H1 (cell line): ENCODE measurements around the gene CWC27. TPM values are rescaled to one million over a fixed set of nuclear protein-coding genes. Genes with fewer than 3 reads are reported as not detected.

ENCODE experiments used
- CTCF ChIA-PET: fragments of 300-600 bp; sonication (Branson Sonifier 250); formaldehyde crosslinking; loops from one replicate; lab custom pipeline; 2021; ENCODE audit not compliant: partially characterized antibody; lab: Charles Lee
- POLR2A ChIA-PET: fragments of 300-600 bp; sonication (Branson Sonifier 250); formaldehyde crosslinking; loops from one replicate; lab custom pipeline; 2021; ENCODE audit warnings: inconsistent platforms; ENCODE audit not compliant: partially characterized antibody; lab: Charles Lee
- DNase-seq, 2 experiments: peaks; one replicate each; pipeline versions ENCODE4 v3.0.0 to v3.0.0-alpha.2; 2010 to 2022; ENCODE audit warnings: low spot score in 2 of 2, low read depth in 1 of 2, mixed read lengths in 1 of 2
- FAIRE-seq: peaks from 2 replicates; lab custom pipeline; 2011; peaks lifted over from hg19 to GRCh38; lab: Jason Lieb, UNC
- H2AFZ ChIP-seq: 2 replicates; pipeline ENCODE4 v1.8.1; 2012; ENCODE audit warnings: low read length, inconsistent platforms
- H2AK5ac ChIP-seq: 2 replicates; pipeline ENCODE4 v1.6.1; 2013; ENCODE audit warnings: low read depth, low read length
- H2BK120ac ChIP-seq: replicated peaks from 2 replicates; pipeline ENCODE3; 2013; ENCODE audit warnings: low read depth, low read length, inconsistent platforms
- H2BK12ac ChIP-seq: 2 replicates; pipeline ENCODE4 v1.6.1; 2013; ENCODE audit warnings: low read depth, low read length
- H2BK15ac ChIP-seq: 2 replicates; pipeline ENCODE4 v1.6.1; 2013; ENCODE audit warnings: low read length
- H2BK20ac ChIP-seq: 2 replicates; pipeline ENCODE4 v1.6.1; 2013; ENCODE audit warnings: low read length
- H2BK5ac ChIP-seq: 2 replicates; pipeline ENCODE4 v1.6.1; 2013; ENCODE audit warnings: low read depth, low read length
- H3K14ac ChIP-seq: 2 replicates; pipeline ENCODE4 v1.6.1; 2013; ENCODE audit warnings: inconsistent platforms; ENCODE audit not compliant: insufficient read length
- H3K18ac ChIP-seq: 2 replicates; pipeline ENCODE4 v1.6.1; 2013; ENCODE audit warnings: low read length; ENCODE audit errors: extremely low read depth
- H3K23ac ChIP-seq: 2 replicates; pipeline ENCODE4 v1.6.1; 2013; ENCODE audit warnings: inconsistent platforms; ENCODE audit not compliant: insufficient read length
- H3K23me2 ChIP-seq: 2 replicates; pipeline ENCODE4 v1.6.1; 2013; ENCODE audit warnings: low read depth, low read length
- H3K27ac ChIP-seq: 2 replicates; pipeline ENCODE4 v1.6.1; 2011; ENCODE audit warnings: low read depth, low read length, inconsistent platforms
- H3K27me3 ChIP-seq, 4 experiments: replicated peaks in 1 of 4; 1 replicate in 1 of 4; 2 replicates in 3 of 4; pipeline versions ENCODE4 v1.6.1 to v1.8.1; 2011 to 2013; ENCODE audit warnings: low read length in 3 of 4, mild to moderate bottlenecking in 3 of 4, inconsistent platforms in 2 of 4, mixed read lengths in 2 of 4, moderate library complexity in 1 of 4; ENCODE audit not compliant: control insufficient read depth in 3 of 4, insufficient read depth in 3 of 4; ENCODE audit errors: extremely low read depth in 1 of 4
- H3K36me3 ChIP-seq, 4 experiments: 2 replicates each; pipeline versions ENCODE4 v1.6.1 to v1.8.1; 2011 to 2013; ENCODE audit warnings: mild to moderate bottlenecking in 4 of 4, low read length in 3 of 4, moderate library complexity in 2 of 4, control low read depth in 1 of 4, inconsistent platforms in 1 of 4; ENCODE audit not compliant: insufficient read depth in 4 of 4, control insufficient read depth in 2 of 4
- H3K4ac ChIP-seq: replicated peaks from 2 replicates; pipeline ENCODE3; 2013; ENCODE audit warnings: low read length, low read depth, mixed read lengths, inconsistent platforms; ENCODE audit not compliant: insufficient read length
- H3K4me1 ChIP-seq, 4 experiments: replicated peaks in 1 of 4; 1 replicate in 1 of 4; 2 replicates in 3 of 4; pipeline versions ENCODE4 v1.6.1 to v1.8.1; 2011 to 2013; ENCODE audit warnings: low read length in 3 of 4, inconsistent platforms in 2 of 4, mixed read lengths in 1 of 4; ENCODE audit not compliant: insufficient read depth in 4 of 4, control insufficient read depth in 3 of 4
- H3K4me2 ChIP-seq, 2 experiments: 2 replicates each; pipeline versions ENCODE4 v1.6.1 to v1.8.1; 2011 to 2013; ENCODE audit warnings: low read depth in 2 of 2, low read length in 2 of 2, control low read depth in 1 of 2, inconsistent platforms in 1 of 2, mild to moderate bottlenecking in 1 of 2; ENCODE audit not compliant: insufficient read depth in 1 of 2
- H3K4me3 ChIP-seq, 4 experiments: fragments of 200-600, 300-600 bp in 1 of 4; sonication (generic), shearing (Covaris generic), sonication (Bioruptor Twin) in 1 of 4; 2 replicates each; pipeline versions ENCODE4 v1.5.1 to v1.8.1; 2011 to 2016; ENCODE audit warnings: low read length in 4 of 4, low read depth in 3 of 4, control low read depth in 2 of 4, inconsistent platforms in 2 of 4, mild to moderate bottlenecking in 2 of 4, mixed read lengths in 1 of 4, moderate library complexity in 1 of 4; ENCODE audit not compliant: insufficient read depth in 2 of 4; ENCODE audit errors: extremely low read depth in 1 of 4
- H3K56ac ChIP-seq: replicated peaks from 2 replicates; pipeline ENCODE3; 2013; ENCODE audit warnings: low read depth, mild to moderate bottlenecking, mixed read lengths, low read length, inconsistent platforms; ENCODE audit not compliant: insufficient read length
- H3K79me1 ChIP-seq: 2 replicates; pipeline ENCODE4 v1.6.1; 2013; ENCODE audit warnings: low read depth, low read length, control low read depth
- H3K79me2 ChIP-seq, 2 experiments: 2 replicates each; pipeline versions ENCODE4 v1.6.1 to v1.8.1; 2012 to 2013; ENCODE audit warnings: low read length in 2 of 2, mild to moderate bottlenecking in 2 of 2, inconsistent platforms in 1 of 2; ENCODE audit not compliant: insufficient read depth in 2 of 2, control insufficient read depth in 1 of 2
- H3K9ac ChIP-seq, 4 experiments: replicated peaks in 1 of 4; 1 replicate in 1 of 4; 2 replicates in 3 of 4; pipeline versions ENCODE4 v1.6.1 to v1.8.1; 2011 to 2013; ENCODE audit warnings: low read depth in 3 of 4, low read length in 3 of 4, control low read depth in 2 of 4, mild to moderate bottlenecking in 2 of 4, moderate library complexity in 2 of 4, inconsistent platforms in 1 of 4; ENCODE audit errors: extremely low read depth in 1 of 4
- H3K9me3 ChIP-seq, 2 experiments: 2 replicates each; pipeline versions ENCODE4 v1.6.1 to v1.8.1; 2012 to 2013; ENCODE audit warnings: mild to moderate bottlenecking in 2 of 2, moderate library complexity in 2 of 2, control low read depth in 1 of 2, inconsistent platforms in 1 of 2, low read depth in 1 of 2, low read length in 1 of 2, mixed read lengths in 1 of 2; ENCODE audit not compliant: insufficient read depth in 2 of 2
- H4K20me1 ChIP-seq, 2 experiments: replicated peaks in 1 of 2; 2 replicates each; pipeline versions ENCODE3 to v1.8.1; 2011 to 2013; ENCODE audit warnings: inconsistent platforms in 2 of 2, low read length in 2 of 2, mild to moderate bottlenecking in 1 of 2; ENCODE audit not compliant: insufficient read depth in 2 of 2, control insufficient read depth in 1 of 2
- H4K5ac ChIP-seq: 2 replicates; pipeline ENCODE4 v1.6.1; 2013; ENCODE audit warnings: low read length, low read depth, mixed read lengths, inconsistent platforms; ENCODE audit not compliant: insufficient read length
- H4K8ac ChIP-seq: 2 replicates; pipeline ENCODE4 v1.8.0; 2013; ENCODE audit warnings: mild to moderate bottlenecking, moderate library complexity, low read length, inconsistent platforms; ENCODE audit not compliant: insufficient read depth; ENCODE audit errors: extremely low read depth
- H4K91ac ChIP-seq: replicated peaks from 2 replicates; pipeline ENCODE3; 2013; ENCODE audit warnings: low read length, mixed read lengths, inconsistent platforms; ENCODE audit not compliant: insufficient read length
- ASH2L ChIP-seq: fragments of 200-600, 300-600 bp; sonication (generic); IDR thresholded peaks from one replicate; pipeline ENCODE4 v1.7.1; 2017; ENCODE audit warnings: low read length
- ATF2 ChIP-seq: IDR thresholded peaks from 2 replicates; pipeline ENCODE4 v1.6.1; 2012; ENCODE audit warnings: low read length, inconsistent platforms
- CBX8 ChIP-seq: fragments of 300-800, 300-1000 bp; sonication (generic); IDR thresholded peaks from 2 replicates; pipeline ENCODE4 v1.7.1; 2016; ENCODE audit warnings: low read depth, low read length, borderline replicate concordance
- EP300 ChIP-seq, 2 experiments: IDR thresholded peaks; 1 replicate in 1 of 2; 2 replicates in 1 of 2; pipeline ENCODE4 v1.6.1; 2011 to 2012; ENCODE audit warnings: low read depth in 2 of 2, low read length in 2 of 2, mild to moderate bottlenecking in 2 of 2, borderline replicate concordance in 1 of 2, inconsistent platforms in 1 of 2, moderate library complexity in 1 of 2
- EZH2 ChIP-seq: fragments of 200-600 bp; sonication (generic); IDR thresholded peaks from 2 replicates; pipeline ENCODE4 v1.7.1; 2012; ENCODE audit warnings: low read depth, mild to moderate bottlenecking, moderate library complexity, low read length, inconsistent platforms; ENCODE audit not compliant: severe bottlenecking
- FOSL1 ChIP-seq: IDR thresholded peaks from 2 replicates; pipeline ENCODE4 v1.6.1; 2011; ENCODE audit warnings: mild to moderate bottlenecking, low read depth, low read length, moderate library complexity; ENCODE audit not compliant: insufficient read depth
- HDAC2 ChIP-seq, 2 experiments: fragments of 300-600 bp in 1 of 2; sonication (generic) in 1 of 2; IDR thresholded peaks; 2 replicates each; pipeline ENCODE4 v1.6.1; 2011 to 2012; ENCODE audit warnings: low read depth in 2 of 2, low read length in 2 of 2, mild to moderate bottlenecking in 2 of 2, moderate library complexity in 2 of 2, borderline replicate concordance in 1 of 2, inconsistent platforms in 1 of 2
- POLR2A ChIP-seq, 2 experiments: IDR thresholded peaks; 1 replicate in 1 of 2; 2 replicates in 1 of 2; pipeline ENCODE4 v1.6.1; 2011; ENCODE audit warnings: low read depth in 2 of 2, low read length in 2 of 2, mild to moderate bottlenecking in 2 of 2; ENCODE audit errors: control extremely low read depth in 1 of 2
- RBBP5 ChIP-seq: IDR thresholded peaks from 2 replicates; pipeline ENCODE4 v1.7.1; 2012; ENCODE audit warnings: low read depth, mild to moderate bottlenecking, inconsistent platforms, low read length, moderate library complexity, borderline replicate concordance
- RXRA ChIP-seq: IDR thresholded peaks from 2 replicates; pipeline ENCODE4 v1.6.1; 2011; ENCODE audit warnings: low read depth, mild to moderate bottlenecking, low read length, moderate library complexity; ENCODE audit not compliant: insufficient read depth
- SIRT6 ChIP-seq: IDR thresholded peaks from one replicate; pipeline ENCODE4 v1.7.1; 2012; ENCODE audit warnings: low read length, inconsistent platforms
- SP1 ChIP-seq: IDR thresholded peaks from 2 replicates; pipeline ENCODE4 v1.6.1; 2011; ENCODE audit warnings: low read depth, low read length
- TAF7 ChIP-seq: optimal IDR thresholded peaks from 2 replicates; pipeline ENCODE3; 2011; ENCODE audit warnings: low read depth, mild to moderate bottlenecking, inconsistent platforms, low read length, moderate library complexity, borderline replicate concordance
- polyA plus RNA-seq, 7 experiments: library from polyadenylated mRNA; depleted of rRNA in 3 of 7; stranded (reverse) in 5 of 7; unstranded in 2 of 7; fragments of >200 nt in 5 of 7; fragments of 200-250 nt in 2 of 7; gene quantifications; 1 replicate in 5 of 7; 2 replicates in 1 of 7; 4 replicates in 1 of 7; pipeline versions ENCODE4 v1.2.1 to v1.2.3, GENCODE V29; 2011 to 2013; ENCODE audit warnings: missing spikeins in 2 of 7, mixed read lengths in 2 of 7
- total RNA-seq: library from RNA; stranded (reverse); fragmentation: NEBNext Ultra II Directional; extraction: Animal tissue kit (Norgen Biotek cat#: 25700); gene quantifications from 2 replicates; pipeline ENCODE4 v1.2.1, GENCODE V29; 2021

The CWC27 gene
- total and polyA plus RNA-seq, 2 of the 8 experiments (the other 6 are each of a cell fraction or from before 2014, with no cell fraction given): 24.9 to 43.4 TPM

DNA sequence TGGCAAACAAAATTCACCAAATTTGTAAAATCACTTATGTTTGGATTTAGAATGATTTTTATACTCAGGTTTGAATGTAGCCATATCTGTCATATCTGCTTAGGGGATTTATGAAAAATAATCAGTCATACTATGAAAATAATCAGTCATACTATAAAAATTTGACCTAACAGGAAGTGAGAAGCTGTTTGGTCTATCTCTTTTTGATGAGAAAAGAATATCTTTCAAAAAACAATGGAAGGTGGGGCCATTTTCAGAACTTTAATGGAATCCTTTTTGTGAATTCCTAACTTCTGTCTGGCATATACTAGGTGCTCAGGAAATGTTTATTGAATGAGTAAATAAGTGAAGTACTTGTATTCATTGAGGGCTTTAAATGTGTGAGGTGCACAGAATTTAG is 70.1 kb downstream of the CWC27 start:
- FAIRE-seq (no peak), DNase-seq (no peak)
- H3K9me3 ChIP-seq: 0 out of 4 replicates have a peak, but pooled peaks cover 0 to 2% of the 10 kb centered on the region in 2 experiments
- no peak overlapping the region for H2AK5ac ChIP-seq
- no peaks in the 10 kb centered on the region for H3K27me3 ChIP-seq
- peaks cover 0 to 3% (median 1%) of the 10 kb centered on the region in 4 experiments; a peak in 2 of 8 replicates for H3K36me3 ChIP-seq
- ChIA-PET POLR2A (interaction anchor here (0.5 kb wide), 1 partner anchor 9 kb away, joined by 4 read pairs; no protein-coding TSS in a partner anchor), CTCF (no interaction called here)
- H2BK15ac ChIP-seq: no peak overlapping the region
- H2AFZ ChIP-seq: no peak overlapping the region
- no peaks in the 10 kb centered on the region for H3K79me2 ChIP-seq
- H2BK12ac ChIP-seq: no peak overlapping the region
- H2BK20ac ChIP-seq: no peak overlapping the region
- H2BK120ac ChIP-seq: no peak overlapping the region
- H3K9ac ChIP-seq: no peak overlapping the region
- no peak overlapping the region for H3K18ac ChIP-seq
- no peak overlapping the region for H3K4me3 ChIP-seq
- no peak overlapping the region for H4K91ac ChIP-seq
- H4K20me1 ChIP-seq: no peaks in the 10 kb centered on the region
- no peak overlapping the region for H3K23ac ChIP-seq
- H3K4me1 ChIP-seq: no peaks in the 10 kb centered on the region; a peak in 1 of 7 replicates
- H3K4me2 ChIP-seq: no peak overlapping the region
- no peak overlapping the region for H3K56ac ChIP-seq
- no peak overlapping the region for H3K27ac ChIP-seq
- no peaks in the 10 kb centered on the region for H3K79me1 ChIP-seq
- no peak overlapping the region for H4K8ac ChIP-seq
- no peak overlapping the region for H2BK5ac ChIP-seq
- H3K14ac ChIP-seq: no peak overlapping the region
- H3K23me2 ChIP-seq: no peaks in the 10 kb centered on the region
- no peak overlapping the region for H3K4ac ChIP-seq
- H4K5ac ChIP-seq: no peak overlapping the region
- no peak for TF ChIP-seq ASH2L
- no peak for TF ChIP-seq CBX8
- TF ChIP-seq SIRT6: no peak
- TF ChIP-seq FOSL1: no peak
- no peak for TF ChIP-seq EZH2
- no peak for TF ChIP-seq RBBP5
- TF ChIP-seq POLR2A (IDR thresholded peaks at IDR 0.05; ENCODE audit: control extremely low read depth in 1 of 2, low read depth in 2 of 2, low read length in 2 of 2): no peak
- TF ChIP-seq ATF2: no peak
- TF ChIP-seq HDAC2 (IDR thresholded peaks at IDR 0.05; ENCODE audit: borderline replicate concordance in 1 of 2, low read depth in 2 of 2, low read length in 2 of 2): no peak
- TF ChIP-seq SP1: no peak
- no peak for TF ChIP-seq RXRA
- TF ChIP-seq TAF7: no peak
- TF ChIP-seq EP300 (IDR thresholded peaks at IDR 0.05; ENCODE audit: borderline replicate concordance in 1 of 2, low read depth in 2 of 2, low read length in 2 of 2): no peak
